ENCODE measurements around the gene LCOR. TPM values are rescaled to one million over a fixed set of nuclear protein-coding genes. Genes with fewer than 3 reads are reported as not detected.

LCOR gene
- total and polyA plus RNA-seq, 2 of the 4 experiments (the other 2 are of a cell fraction): 3.7 to 36.9 TPM

GRCh38 chr10:96789571-96790108 lies 42.5 kb upstream of the LCOR start:
- H3K27ac ChIP-seq (ENCODE audit: insufficient read depth, low read length): no peak overlapping the region

More at GRCh38 chr10:96789571-96790108, 42.5 kb upstream of the LCOR start:
- in situ Hi-C loops (cut with MboI; ENCODE audit: low sequenced_read_pairs) (no loop called here), dilution Hi-C loops (cut with HindIII; ENCODE audit: low sequenced_read_pairs, unreplicated experiment) (no loop called here), intact Hi-C loops (cut with micrococcal nuclease) (no loop called here)
- H4K20me1 ChIP-seq (ENCODE audit: insufficient read depth, low read length): no peaks in the 10 kb centered on the region
- TF ChIP-seq MAZ (IDR thresholded peaks at IDR 0.05; ENCODE audit: borderline replicate concordance, low read depth, low read length) (no peak), RFX5 (IDR thresholded peaks at IDR 0.05; ENCODE audit: low read depth, low read length) (no peak)
- no peak overlapping the region for H3K4ac ChIP-seq (ENCODE audit: low read depth, low read length)
- H3K9me3 ChIP-seq (ENCODE audit: control insufficient read depth, insufficient read depth, low read length): no peaks in the 10 kb centered on the region
- no peak overlapping the region for H2AK5ac ChIP-seq (ENCODE audit: low read depth, low read length)
- H2BK15ac ChIP-seq (ENCODE audit: low read depth, low read length): no peak overlapping the region
- H3K18ac ChIP-seq (ENCODE audit: low read depth, low read length): no peak overlapping the region
- CTCF ChIA-PET: no interaction called here
- H2BK20ac ChIP-seq (ENCODE audit: low read depth, low read length): no peak overlapping the region
- no peaks in the 10 kb centered on the region for H3K36me3 ChIP-seq (ENCODE audit: control insufficient read depth, insufficient read depth, low read length)
- H3K4me3 ChIP-seq (ENCODE audit: insufficient read depth, low read depth, low read length): no peak overlapping the region
- H3K9me1 ChIP-seq (ENCODE audit: insufficient read depth, low read length): no peaks in the 10 kb centered on the region
- no peak overlapping the region for H3K14ac ChIP-seq (replicated peaks; ENCODE audit: low read depth, low read length)
- H3K56ac ChIP-seq (ENCODE audit: extremely low read depth, insufficient read depth, low read length): no peak overlapping the region
- no peaks in the 10 kb centered on the region for H3K79me1 ChIP-seq (ENCODE audit: low read depth in 1 of 2, low read length in 2 of 2)
- ATAC-seq (ENCODE audit: low read depth): no peak
- no peak overlapping the region for H2AFZ ChIP-seq (replicated peaks; ENCODE audit: low read length, poor library complexity)
- no peak overlapping the region; the same call in 1 of the 2 replicates for H3K23ac ChIP-seq (ENCODE audit: low read depth, low read length)
- 80% methylated on average over 1 of the region's 4 CpGs; no CpG with 5 or more reads in 1 of the 2 experiments for WGBS, 2 experiments (ENCODE audit: extremely low coverage in 2 of 2, insufficient read length in 1 of 2)
- H2BK120ac ChIP-seq (ENCODE audit: low read depth, low read length): no peak overlapping the region
- H2AK9ac ChIP-seq (replicated peaks; ENCODE audit: low read depth, low read length, poor library complexity): no peak overlapping the region
- H4K8ac ChIP-seq (ENCODE audit: low read depth in 2 of 2, low read length in 2 of 2): no peak overlapping the region
- BruUV-seq (replicated peaks): no TSS peak
- no peak for DNase-seq
- peaks cover 6% of the 10 kb centered on the region for H3K27me3 ChIP-seq (ENCODE audit: control insufficient read depth, insufficient read depth, low read length)
- H4K91ac ChIP-seq (ENCODE audit: insufficient read depth, low read depth, low read length): no peak overlapping the region
- H3K4me1 ChIP-seq (ENCODE audit: control insufficient read depth, insufficient read depth, low read length): no peaks in the 10 kb centered on the region
- POLR2A ChIA-PET (ENCODE audit: unreplicated experiment): no interaction called here
- no peak overlapping the region for H4K5ac ChIP-seq (ENCODE audit: low read depth, low read length)
- H3K9ac ChIP-seq (ENCODE audit: low read depth, low read length): no peak overlapping the region
- no peak overlapping the region for H2BK5ac ChIP-seq (ENCODE audit: low read depth, low read length, poor library complexity, severe bottlenecking)
- no peak overlapping the region for H3K4me2 ChIP-seq (ENCODE audit: low read depth, low read length)

Measured in IMR-90 (cell line).